Measurements from ENCODE around the gene WFDC9.

GRCh38 chr20:45589725-45590124 is 41.4 kb downstream of the WFDC9 start:
- TF ChIP-seq CTCF (IDR thresholded peaks at IDR 0.05; ENCODE audit: poor library complexity, severe bottlenecking): no peak
- TF ChIP-seq POLR2AphosphoS5 (IDR thresholded peaks at IDR 0.05): no peak
- no peak for TF ChIP-seq EP300 (conservative IDR thresholded peaks at IDR 0.05; ENCODE audit: poor library complexity, severe bottlenecking)
